HCT116 (cell line): Measurements from ENCODE around the gene FAM50B. TPM values are rescaled to one million over a fixed set of nuclear protein-coding genes. Genes with fewer than 3 reads are reported as not detected.

Experiments
- ATAC-seq: fragments of 200-7000 bp; cut with Tn5 transposase; 2 replicates; pipeline ENCODE4 v1.9.1; 2020; ENCODE audit warnings: mild to moderate bottlenecking, moderate library complexity
- BruUV-seq: library from RNA; stranded (reverse); fragments of 400-500 nt; replicated peaks from 2 replicates; lab custom pipeline; 2021; lab: Mats Ljungman, UMichigan
- CTCF ChIA-PET: fragments of 300-600 bp; sonication (Branson Sonifier 250); formaldehyde crosslinking; loops from one replicate; lab custom pipeline; 2021; ENCODE audit warnings: antibody characterized with exemption; lab: Charles Lee
- POLR2A ChIA-PET: fragments of 300-600, 350-600 bp; sonication (Branson Sonifier 250); formaldehyde crosslinking; loops from one replicate; lab custom pipeline; 2021; ENCODE audit warnings: antibody characterized with exemption; lab: Charles Lee
- RAD21 ChIA-PET, 2 experiments: fragments of 300-600 bp; sonication (Branson Sonifier 250); formaldehyde crosslinking; loops; one replicate each; lab custom pipeline; 2023; ENCODE audit warnings: low total read pairs in 2 of 2; ENCODE audit not compliant: uncharacterized antibody in 2 of 2, unreplicated experiment in 2 of 2, low non-redundant PET in 1 of 2; lab: Charles Lee
- DNase-seq: peaks from one replicate; pipeline ENCODE4 v3.0.0-alpha.2; 2010; ENCODE audit warnings: low read depth, low spot score
- H2AFZ ChIP-seq: fragments of 200-600 bp; shearing (Covaris generic), sonication (generic); 2 replicates; pipeline ENCODE4 v1.6.1; 2017; ENCODE audit warnings: low read depth, mixed run types, mixed read lengths, antibody characterized with exemption, low read length; ENCODE audit not compliant: poor library complexity, severe bottlenecking
- H3K27ac ChIP-seq: 2 replicates; pipeline ENCODE4 v1.5.1; 2012; ENCODE audit warnings: low read depth, low read length
- H3K27me3 ChIP-seq: fragments of 200-600 bp; sonication (generic); 2 replicates; pipeline ENCODE4 v1.6.1; 2016; ENCODE audit warnings: mixed run types, low read length, mixed read lengths; ENCODE audit not compliant: insufficient read depth
- H3K36me3 ChIP-seq, 2 experiments: fragments of 200-500 bp in 1 of 2; fragments of 200-600 bp in 1 of 2; sonication (Bioruptor generic) in 1 of 2; sonication (generic) in 1 of 2; 2 replicates each; pipeline versions ENCODE4 v1.5.1 to v1.6.1; 2014 to 2016; ENCODE audit warnings: low read length in 2 of 2, inconsistent platforms in 1 of 2, mixed read lengths in 1 of 2, mixed run types in 1 of 2; ENCODE audit not compliant: insufficient read depth in 2 of 2, control insufficient read depth in 1 of 2
- H3K4me1 ChIP-seq, 2 experiments: fragments of 200-600 bp in 1 of 2; sonication (generic) in 1 of 2; 2 replicates each; pipeline versions ENCODE4 v1.5.1 to v1.6.1; 2012 to 2017; ENCODE audit warnings: low read length in 2 of 2, inconsistent platforms in 1 of 2, mild to moderate bottlenecking in 1 of 2, mixed read lengths in 1 of 2, mixed run types in 1 of 2, moderate library complexity in 1 of 2; ENCODE audit not compliant: insufficient read depth in 2 of 2, control insufficient read depth in 1 of 2
- H3K4me2 ChIP-seq: fragments of 200-600 bp; sonication (generic); 2 replicates; pipeline ENCODE4 v1.6.1; 2017; ENCODE audit warnings: mixed run types, low read length, mixed read lengths
- H3K4me3 ChIP-seq, 2 experiments: fragments of 200-600 bp in 1 of 2; sonication (generic) in 1 of 2; replicated peaks in 1 of 2; 2 replicates each; pipeline ENCODE4 v1.5.1; 2011 to 2016; ENCODE audit warnings: low read length in 2 of 2, control low read depth in 1 of 2, low read depth in 1 of 2, mild to moderate bottlenecking in 1 of 2, mixed read lengths in 1 of 2, mixed run types in 1 of 2
- H3K79me2 ChIP-seq: fragments of 200-600 bp; sonication (generic); 2 replicates; pipeline ENCODE4 v1.6.1; 2017; ENCODE audit warnings: mild to moderate bottlenecking, mixed run types, low read length, moderate library complexity, mixed read lengths; ENCODE audit not compliant: insufficient read depth
- H3K9ac ChIP-seq: fragments of 200-600 bp; sonication (generic); 2 replicates; pipeline ENCODE4 v1.6.1; 2016; ENCODE audit warnings: low read length, mixed read lengths
- H3K9me2 ChIP-seq: fragments of 200-600 bp; sonication (generic), shearing (Covaris generic); 2 replicates; pipeline ENCODE4 v1.6.1; 2017; ENCODE audit warnings: mixed run types, mild to moderate bottlenecking, moderate library complexity; ENCODE audit not compliant: insufficient read depth
- H3K9me3 ChIP-seq, 2 experiments: fragments of 200-500 bp in 1 of 2; fragments of 200-600 bp in 1 of 2; sonication (Bioruptor generic) in 1 of 2; sonication (generic) in 1 of 2; 2 replicates each; pipeline ENCODE4 v1.6.1; 2014 to 2017; ENCODE audit warnings: low read length in 2 of 2, mixed read lengths in 2 of 2, inconsistent platforms in 1 of 2, low read depth in 1 of 2, mild to moderate bottlenecking in 1 of 2, mixed run types in 1 of 2, moderate library complexity in 1 of 2; ENCODE audit not compliant: control insufficient read depth in 1 of 2, insufficient read depth in 1 of 2
- H4K20me1 ChIP-seq: fragments of 200-600 bp; sonication (generic), shearing (Covaris generic); 2 replicates; pipeline ENCODE4 v1.6.1; 2017; ENCODE audit warnings: mixed run types, mild to moderate bottlenecking, moderate library complexity; ENCODE audit not compliant: insufficient read depth
- CBX3 ChIP-seq: IDR thresholded peaks from 2 replicates; pipeline ENCODE4 v1.6.1; 2012; ENCODE audit warnings: low read depth
- EGR1 ChIP-seq: IDR thresholded peaks from 2 replicates; pipeline ENCODE4 v1.6.1; 2012; ENCODE audit warnings: low read depth
- EZH2phosphoT487 ChIP-seq: fragments of 200-600 bp; IDR thresholded peaks from 2 replicates; pipeline ENCODE4 v1.6.1; 2018; ENCODE audit warnings: antibody characterized with exemption, borderline replicate concordance
- JUND ChIP-seq: IDR thresholded peaks from 2 replicates; pipeline ENCODE4 v1.6.1; 2012
- POLR2A ChIP-seq: IDR thresholded peaks from 2 replicates; pipeline ENCODE4 v1.7.0; 2011; ENCODE audit warnings: borderline replicate concordance; ENCODE audit not compliant: insufficient read depth, insufficient read length; ENCODE audit errors: extremely low read depth
- POLR2AphosphoS5 ChIP-seq: IDR thresholded peaks from 2 replicates; pipeline ENCODE4 v1.6.1; 2011; ENCODE audit warnings: mild to moderate bottlenecking, low read depth, low read length, moderate library complexity
- RAD21 ChIP-seq: IDR thresholded peaks from 2 replicates; pipeline ENCODE4 v1.6.1; 2012; ENCODE audit warnings: low read depth, mild to moderate bottlenecking
- REST ChIP-seq: IDR thresholded peaks from 2 replicates; pipeline ENCODE4 v1.6.1; 2012; ENCODE audit warnings: low read depth
- SIN3A ChIP-seq: IDR thresholded peaks from 2 replicates; pipeline ENCODE4 v1.6.1; 2012; ENCODE audit warnings: low read depth
- SP1 ChIP-seq: IDR thresholded peaks from 2 replicates; pipeline ENCODE4 v1.6.1; 2012; ENCODE audit warnings: low read depth
- YY1 ChIP-seq: IDR thresholded peaks from 2 replicates; pipeline ENCODE4 v1.6.1; 2011; ENCODE audit warnings: low read length, low read depth, moderate library complexity, mild to moderate bottlenecking; ENCODE audit not compliant: insufficient replicate concordance; ENCODE audit errors: extremely low read depth
- ZFX ChIP-seq: fragments of 450-650 bp; IDR thresholded peaks from 2 replicates; pipeline ENCODE4 v1.6.1; 2017
- intact Hi-C: fragments of 100-400 bp; cut with micrococcal nuclease; formaldehyde crosslinking; loops from 2 replicates; pipeline ENCODE4 v1.10.0; 2022
- total RNA-seq: library from RNA; stranded (reverse); gene quantifications from one replicate; pipeline ENCODE4 v1.2.1, GENCODE V29; 2021; ENCODE audit not compliant: unreplicated experiment
- TF ChIP-seq, protein P1 (sequence below): IDR thresholded peaks from 2 replicates; pipeline ENCODE4 v1.6.1; 2012
- TF ChIP-seq, protein P2 (sequence below), 3 experiments: fragments of 200-600 bp in 1 of 3; sonication (generic) in 1 of 3; IDR thresholded peaks in 2 of 3; conservative IDR thresholded peaks in 1 of 3; 2 replicates each; pipeline ENCODE4 v1.5.1; 2012 to 2017; ENCODE audit warnings: low read depth in 2 of 3, low read length in 2 of 3, antibody characterized with exemption in 1 of 3, borderline replicate concordance in 1 of 3, control low read depth in 1 of 3, mild to moderate bottlenecking in 1 of 3, mixed read lengths in 1 of 3, mixed run types in 1 of 3, moderate library complexity in 1 of 3; ENCODE audit not compliant: insufficient read depth in 1 of 3

The FAM50B gene
- total RNA-seq, 1 experiment from 2014 or later: 0.86 TPM

DNA sequence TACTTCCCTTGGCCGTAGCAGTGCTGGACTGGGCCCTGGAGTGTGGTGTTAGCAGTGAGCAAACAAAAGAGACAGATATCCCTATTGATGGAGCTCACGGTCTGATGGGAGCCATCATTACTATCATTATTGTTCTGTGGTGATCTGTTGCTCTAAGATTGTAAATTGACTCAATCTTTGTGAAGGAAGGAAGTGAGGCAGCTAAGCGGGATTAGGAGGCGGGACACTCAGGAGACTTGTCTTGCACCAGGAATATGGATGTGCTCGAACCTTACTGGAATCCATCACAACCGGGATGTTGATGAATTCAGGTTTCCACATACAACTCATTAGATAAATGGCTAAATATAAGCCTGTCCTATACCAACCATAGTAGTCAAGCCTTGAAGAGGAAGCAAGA, 25.5 kb upstream of the FAM50B start:
- Histone ChIP-seq H3K27me3 (no peaks in the 10 kb centered on the region), H4K20me1 (no peaks in the 10 kb centered on the region), H3K9me2 (no peaks in the 10 kb centered on the region), H3K9ac (no peak overlapping the region), H2AFZ (no peak overlapping the region), H3K4me3 (no peak overlapping the region), H3K4me1 (peaks cover 15 to 35% of the 10 kb centered on the region in 2 experiments), H3K9me3 (no peaks in the 10 kb centered on the region), H3K36me3 (no peaks in the 10 kb centered on the region), H3K79me2 (no peaks in the 10 kb centered on the region), H3K27ac (no peak overlapping the region), H3K4me2 (no peak overlapping the region)
- POLR2A ChIA-PET: no interaction called here
- BruUV-seq: no TSS peak
- DNase-seq (no peak), ATAC-seq (no peak)
- TF ChIP-seq JUND (no peak), CBX3 (no peak), EGR1 (no peak), REST (no peak), POLR2A (no peak), SP1 (no peak), RAD21 (no peak), POLR2AphosphoS5 (no peak), YY1 (no peak), SIN3A (no peak), EZH2phosphoT487 (no peak), ZFX (no peak)
- TF ChIP-seq, protein P1, sequence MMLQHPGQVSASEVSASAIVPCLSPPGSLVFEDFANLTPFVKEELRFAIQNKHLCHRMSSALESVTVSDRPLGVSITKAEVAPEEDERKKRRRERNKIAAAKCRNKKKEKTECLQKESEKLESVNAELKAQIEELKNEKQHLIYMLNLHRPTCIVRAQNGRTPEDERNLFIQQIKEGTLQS: no peak
- TF ChIP-seq, protein P2, sequence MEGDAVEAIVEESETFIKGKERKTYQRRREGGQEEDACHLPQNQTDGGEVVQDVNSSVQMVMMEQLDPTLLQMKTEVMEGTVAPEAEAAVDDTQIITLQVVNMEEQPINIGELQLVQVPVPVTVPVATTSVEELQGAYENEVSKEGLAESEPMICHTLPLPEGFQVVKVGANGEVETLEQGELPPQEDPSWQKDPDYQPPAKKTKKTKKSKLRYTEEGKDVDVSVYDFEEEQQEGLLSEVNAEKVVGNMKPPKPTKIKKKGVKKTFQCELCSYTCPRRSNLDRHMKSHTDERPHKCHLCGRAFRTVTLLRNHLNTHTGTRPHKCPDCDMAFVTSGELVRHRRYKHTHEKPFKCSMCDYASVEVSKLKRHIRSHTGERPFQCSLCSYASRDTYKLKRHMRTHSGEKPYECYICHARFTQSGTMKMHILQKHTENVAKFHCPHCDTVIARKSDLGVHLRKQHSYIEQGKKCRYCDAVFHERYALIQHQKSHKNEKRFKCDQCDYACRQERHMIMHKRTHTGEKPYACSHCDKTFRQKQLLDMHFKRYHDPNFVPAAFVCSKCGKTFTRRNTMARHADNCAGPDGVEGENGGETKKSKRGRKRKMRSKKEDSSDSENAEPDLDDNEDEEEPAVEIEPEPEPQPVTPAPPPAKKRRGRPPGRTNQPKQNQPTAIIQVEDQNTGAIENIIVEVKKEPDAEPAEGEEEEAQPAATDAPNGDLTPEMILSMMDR (IDR thresholded peaks at IDR 0.05 in 2 of 3, conservative IDR thresholded peaks at IDR 0.05 in 1 of 3; ENCODE audit: borderline replicate concordance in 1 of 3, insufficient read depth in 1 of 3, low read depth in 2 of 3, low read length in 2 of 3): no peak
- RAD21 ChIA-PET: no interaction called here
- CTCF ChIA-PET: no interaction called here
- intact Hi-C loops: no loop called here
